Right cardiac atrium (tissue), 5 donors: ENCODE results near the gene VSTM2L. TPM values are rescaled to one million over a fixed set of nuclear protein-coding genes. Genes with fewer than 3 reads are reported as not detected.

Source experiments
- ATAC-seq, 2 donors: fragments of 200-7000 bp; cut with Tn5 transposase; one replicate each; pipeline versions ENCODE4 v1.8.0 to v1.9.1; 2020; ENCODE audit warnings: moderate library complexity in 2 of 2, mild to moderate bottlenecking in 1 of 2
- DNase-seq, 3 donors: peaks; one replicate each; pipeline ENCODE4 v3.0.0-alpha.2; 2020
- H3K27ac ChIP-seq: one replicate; pipeline ENCODE4 v1.5.1; 2013; ENCODE audit warnings: mild to moderate bottlenecking, low read length, control low read depth, moderate library complexity
- H3K27me3 ChIP-seq: one replicate; pipeline ENCODE4 v1.6.1; 2013; ENCODE audit not compliant: control insufficient read depth, insufficient read depth
- H3K4me1 ChIP-seq: one replicate; pipeline ENCODE4 v1.6.1; 2013; ENCODE audit warnings: low read length; ENCODE audit not compliant: control insufficient read depth, insufficient read depth
- H3K4me3 ChIP-seq: one replicate; pipeline ENCODE4 v1.5.1; 2013; ENCODE audit warnings: low read length, control low read depth
- H3K9me3 ChIP-seq: one replicate; pipeline ENCODE4 v1.6.1; 2013; ENCODE audit warnings: low read length; ENCODE audit not compliant: control insufficient read depth
- WGBS: extraction: QIAGEN DNeasy Blood & Tissue Kit; methylation state at CpG from one replicate; pipeline ENCODE4 v1.1.7; 2013; 5-methylcytosine and 5-hydroxymethylcytosine counted together
- intact Hi-C, 4 donors: fragments of 100-400 bp; cut with DNase I; formaldehyde crosslinking; loops; one replicate each; pipeline versions ENCODE4 v1.11.0 to v1.14.0; 2022 to 2023
- polyA plus RNA-seq: library from polyadenylated mRNA; stranded (reverse); fragments of 200-250 nt; gene quantifications from one replicate; pipeline ENCODE4 v1.2.3, GENCODE V29; 2013
- total RNA-seq, 4 donors: library from RNA; stranded (reverse); fragmentation: NEBNext Ultra II Directional; extraction: Animal tissue kit (Norgen Biotek cat#: 25700); gene quantifications; one replicate each; pipeline ENCODE4 v1.2.1, GENCODE V29; 2021
- donor health status: healthy with polysubstance abuse.
- donor health status: DM: no; HTN: yes; CAD: no.
- donor health status: DM: no; HTN: no; CAD: no.
- donor health status: DM: no; HTN: yes; CAD: no; lungs with severe emphysema.
- donor health status: DM: yes; HTN: yes; CAD: no.

Gene VSTM2L
- total and polyA plus RNA-seq, 5 donors = 120 to 164 (median 124) TPM

DNA sequence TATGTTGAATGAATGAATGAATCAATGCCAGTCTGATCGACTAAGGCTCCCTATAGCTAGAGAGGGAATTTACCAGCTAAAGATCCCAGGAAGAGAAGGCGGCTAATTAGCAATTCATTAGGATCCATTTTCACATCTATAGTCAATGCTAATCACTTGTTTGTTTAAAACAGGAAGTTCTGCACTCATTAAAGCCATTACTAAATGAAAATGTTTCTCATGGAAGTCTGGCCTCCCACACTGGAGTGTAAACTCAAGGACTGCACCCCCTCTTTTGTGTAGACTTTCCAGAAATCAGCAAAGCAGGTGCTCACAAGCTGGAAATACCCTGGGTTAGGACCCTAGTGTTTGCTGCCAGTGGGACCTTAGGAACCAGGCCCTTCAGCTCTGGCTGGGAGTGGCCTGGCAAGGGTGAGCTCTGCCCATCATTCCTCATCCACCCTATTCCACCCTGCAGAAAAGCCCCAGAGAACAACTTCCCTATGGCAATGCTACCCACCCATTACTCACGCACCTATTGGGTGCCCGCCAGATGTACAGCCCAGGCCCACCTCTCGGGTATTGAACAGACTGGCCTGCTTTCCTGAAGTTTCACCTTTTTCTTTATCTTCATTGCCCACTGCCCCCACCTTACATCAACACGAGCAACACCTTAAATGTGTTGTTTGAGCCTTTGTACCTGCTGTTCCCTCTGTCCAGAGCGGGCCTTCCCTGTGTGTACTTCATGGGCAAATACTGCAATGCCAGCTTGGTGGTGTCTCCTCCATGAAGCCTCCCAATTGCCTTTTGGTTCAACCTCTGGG is 69.5 kb downstream of the VSTM2L start:
- Histone ChIP-seq H3K4me1 (no peaks in the 10 kb centered on the region), H3K27ac (no peak overlapping the region), H3K27me3 (no peaks in the 10 kb centered on the region), H3K4me3 (no peak overlapping the region), H3K9me3 (no peaks in the 10 kb centered on the region)
- ATAC-seq = no peak
- no peak for DNase-seq
- 86% methylated on average over 7 of the region's 7 CpGs for WGBS
- intact Hi-C loops = no loop called here

DNA sequence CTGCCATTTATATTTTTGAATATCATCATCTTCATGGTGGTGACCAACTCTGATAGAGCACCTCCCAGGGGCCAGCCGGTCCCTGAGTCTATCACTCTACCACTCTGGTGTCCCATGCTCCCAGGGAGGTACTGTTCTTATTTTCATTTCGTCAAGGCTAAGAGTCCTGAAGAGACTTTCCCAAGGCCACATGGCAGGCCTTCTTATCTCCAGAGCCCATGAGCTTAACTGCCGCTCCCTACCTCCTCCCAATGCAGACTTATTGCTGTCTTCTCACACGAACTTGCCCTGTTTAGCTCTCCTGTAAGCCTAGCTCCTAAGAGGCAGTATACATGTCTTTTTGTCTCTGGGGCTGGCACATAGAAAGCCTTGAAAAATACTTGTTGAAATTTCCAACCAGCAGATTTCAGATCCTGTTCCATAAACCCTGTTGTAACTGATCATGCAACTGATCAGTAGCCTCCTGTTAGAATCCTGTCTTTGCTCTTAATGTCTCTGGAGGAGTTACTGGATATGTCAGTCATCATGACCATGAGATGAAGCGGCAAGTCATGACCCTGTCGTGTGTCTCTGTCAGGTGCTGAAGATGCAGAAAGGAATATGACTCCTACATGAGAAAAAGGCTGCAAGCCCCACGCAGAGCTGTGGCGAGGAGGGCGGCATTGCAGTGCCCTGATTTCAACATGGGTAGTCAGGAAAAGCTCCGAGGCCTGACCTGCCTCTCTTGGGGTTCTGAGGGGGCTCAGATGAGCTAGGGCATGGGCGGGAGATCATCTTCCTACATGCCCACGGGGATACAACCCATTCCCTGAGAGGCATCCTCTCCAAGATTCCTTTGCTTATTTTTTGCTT is 70.4 kb downstream of the VSTM2L start:
- Histone ChIP-seq H3K4me1 (no peaks in the 10 kb centered on the region), H3K27ac (no peak overlapping the region), H3K27me3 (no peaks in the 10 kb centered on the region), H3K4me3 (no peak overlapping the region), H3K9me3 (no peaks in the 10 kb centered on the region)
- WGBS = 83% methylated on average over 12 of the region's 12 CpGs
- no peak for ATAC-seq
- intact Hi-C loops = no loop called here
- no peak for DNase-seq

DNA sequence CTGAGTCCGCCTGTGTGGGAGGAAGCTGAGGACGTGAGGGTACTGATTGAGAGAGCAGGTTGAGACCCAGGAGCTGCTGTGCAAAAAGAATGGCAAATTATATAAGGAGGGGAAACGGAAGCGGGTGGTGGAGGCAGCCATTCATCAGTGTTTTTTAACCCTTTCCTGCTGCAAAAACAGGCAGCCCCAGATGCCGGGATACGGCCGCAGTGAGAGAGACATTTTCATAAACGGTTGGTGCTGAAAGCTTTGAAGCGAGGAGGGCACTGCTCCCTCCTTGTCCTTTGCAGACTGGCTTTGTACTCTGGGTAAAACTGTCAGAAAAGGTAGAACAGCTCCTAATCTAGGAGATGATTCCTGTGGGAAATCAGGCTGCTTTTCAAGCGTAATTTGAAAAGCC is 74.0 kb downstream of the VSTM2L start:
- no peaks in the 10 kb centered on the region for H3K9me3 ChIP-seq
- intact Hi-C loops = no loop called here
- no peak overlapping the region for H3K4me3 ChIP-seq
- no peak overlapping the region for H3K27ac ChIP-seq
- H3K27me3 ChIP-seq = no peaks in the 10 kb centered on the region
- ATAC-seq (no peak), DNase-seq (no peak)
- 34% methylated on average over 10 of the region's 10 CpGs for WGBS
- no peaks in the 10 kb centered on the region for H3K4me1 ChIP-seq

DNA sequence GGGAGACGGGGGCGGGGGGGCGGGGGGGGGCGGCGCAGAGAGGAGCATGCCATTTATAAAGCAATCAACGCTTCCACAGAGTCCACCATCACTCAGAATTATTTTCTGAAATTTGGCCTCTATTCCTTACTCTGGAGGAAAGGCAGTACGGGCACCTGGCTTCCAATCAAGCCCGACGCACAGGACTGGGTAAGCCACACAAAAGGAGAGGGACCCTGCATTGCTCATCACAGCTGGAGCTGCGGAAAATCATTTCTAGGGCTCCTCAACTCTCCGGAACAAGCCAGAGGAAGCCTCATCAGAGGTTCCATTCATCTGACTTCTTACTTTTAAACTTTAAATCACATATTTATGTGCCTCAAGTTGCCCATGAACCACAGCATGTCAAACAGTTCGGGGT is 74.4 kb downstream of the VSTM2L start:
- no peaks in the 10 kb centered on the region for H3K9me3 ChIP-seq
- no peak overlapping the region for H3K4me3 ChIP-seq
- ATAC-seq (no peak), DNase-seq (no peak)
- 22% methylated on average over 12 of the region's 12 CpGs for WGBS
- intact Hi-C loops = no loop called here
- H3K27ac ChIP-seq = no peak overlapping the region
- no peaks in the 10 kb centered on the region for H3K4me1 ChIP-seq
- no peaks in the 10 kb centered on the region for H3K27me3 ChIP-seq

DNA sequence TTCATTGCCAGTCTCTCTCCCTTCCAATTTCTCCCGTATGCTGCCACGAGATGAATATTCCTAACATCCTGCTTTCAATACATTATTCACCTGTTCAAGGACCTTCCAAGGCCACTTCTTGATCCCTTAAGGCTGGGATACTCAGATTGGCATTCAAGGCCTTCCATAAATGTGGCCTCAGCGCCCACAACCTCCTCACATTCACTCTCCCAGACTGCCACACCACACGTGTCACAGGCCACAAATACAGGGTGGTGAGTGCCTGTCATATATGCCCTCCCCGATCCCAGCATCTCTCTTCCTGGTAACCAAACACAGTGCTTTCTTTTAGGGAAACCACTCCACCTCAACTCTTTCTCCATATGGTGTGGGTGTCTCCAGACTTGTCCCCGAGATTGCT is 74.9 kb downstream of the VSTM2L start:
- intact Hi-C loops = no loop called here
- ATAC-seq (no peak), DNase-seq (no peak)
- H3K4me1 ChIP-seq = no peaks in the 10 kb centered on the region
- H3K27me3 ChIP-seq = no peaks in the 10 kb centered on the region
- no peak overlapping the region for H3K4me3 ChIP-seq
- H3K27ac ChIP-seq = no peak overlapping the region
- 72% methylated on average over 6 of the region's 6 CpGs for WGBS
- H3K9me3 ChIP-seq = no peaks in the 10 kb centered on the region

DNA sequence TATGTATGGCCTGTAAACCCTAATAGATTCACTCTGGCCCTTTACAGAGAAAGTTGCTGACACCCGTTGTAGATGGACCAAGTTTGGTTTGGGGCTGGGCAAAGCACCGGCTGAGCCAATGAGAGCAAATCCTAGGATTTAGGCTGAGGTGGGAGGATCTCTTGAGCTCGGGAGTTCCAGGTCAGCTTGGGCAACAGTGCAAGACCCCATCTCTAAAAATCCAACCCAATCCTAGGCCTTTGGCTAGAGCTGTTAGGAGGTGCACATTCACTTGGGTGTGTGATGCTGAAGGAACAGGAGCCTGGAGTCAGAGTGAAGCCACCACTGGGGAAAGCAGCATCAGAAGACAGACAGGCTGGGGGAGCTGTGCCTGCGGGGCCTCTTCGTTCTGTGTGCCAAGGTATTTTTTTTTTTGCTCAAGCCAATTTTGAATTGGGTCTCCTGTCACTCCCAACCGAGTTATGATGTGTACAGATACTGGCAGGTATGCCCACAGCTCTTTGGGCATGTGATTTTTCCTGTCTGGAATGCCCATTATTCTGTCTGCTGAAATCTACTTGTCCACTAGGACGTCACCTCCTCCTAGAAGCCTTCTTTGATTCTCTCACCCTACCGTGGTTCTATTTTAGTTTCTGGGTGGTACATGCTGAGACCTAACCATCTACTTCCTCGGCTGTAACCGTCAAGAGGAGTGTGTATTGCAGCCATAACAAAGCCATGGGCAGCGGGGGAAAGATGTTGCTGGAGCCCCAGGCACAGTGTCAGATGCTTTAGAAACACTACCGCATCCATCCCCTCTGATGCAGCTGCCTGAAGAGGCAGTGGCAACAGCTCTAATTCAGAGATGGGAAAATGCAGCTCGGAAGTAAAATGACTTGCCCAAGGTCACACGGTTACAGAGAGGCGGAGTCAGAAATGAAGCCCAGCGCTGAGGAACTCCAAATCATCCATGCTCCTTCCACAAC is 76.4 kb downstream of the VSTM2L start:
- intact Hi-C loops = no loop called here
- WGBS = 87% methylated on average over 16 of the region's 16 CpGs
- H3K27ac ChIP-seq = no peak overlapping the region

DNA sequence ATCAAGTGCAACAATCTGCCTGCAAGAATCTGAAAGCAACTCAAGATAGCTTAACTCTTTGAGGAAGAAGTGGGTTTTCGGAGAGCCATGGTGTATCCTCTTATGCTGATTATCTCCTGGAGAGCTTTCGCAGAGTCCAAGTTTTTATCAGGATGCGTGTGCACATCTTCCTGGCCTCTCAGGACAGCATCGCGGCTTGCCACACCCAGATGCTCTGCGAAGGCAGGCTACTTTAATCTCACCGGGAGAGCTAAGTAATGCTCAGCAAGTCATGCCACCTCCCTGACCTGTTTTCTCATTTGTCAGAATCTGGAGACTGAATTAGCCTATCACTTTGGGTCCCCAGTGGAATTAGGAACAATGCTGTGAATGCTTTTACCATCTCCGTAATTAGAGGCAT is 77.5 kb downstream of the VSTM2L start:
- no peak overlapping the region for H3K4me3 ChIP-seq
- 64% methylated on average over 8 of the region's 8 CpGs for WGBS
- no peak for ATAC-seq
- DNase-seq = no peak
- H3K27ac ChIP-seq = no peak overlapping the region
- intact Hi-C loops = no loop called here
- no peaks in the 10 kb centered on the region for H3K27me3 ChIP-seq
- no peaks in the 10 kb centered on the region for H3K9me3 ChIP-seq
- peaks cover 9% of the 10 kb centered on the region for H3K4me1 ChIP-seq

More for the DNA sequence above, 76.4 kb downstream of the VSTM2L start:
- ATAC-seq (no peak), DNase-seq (no peak)
- Histone ChIP-seq H3K4me3 (no peak overlapping the region), H3K9me3 (no peaks in the 10 kb centered on the region), H3K4me1 (peaks cover 6% of the 10 kb centered on the region), H3K27me3 (no peaks in the 10 kb centered on the region)

DNA sequence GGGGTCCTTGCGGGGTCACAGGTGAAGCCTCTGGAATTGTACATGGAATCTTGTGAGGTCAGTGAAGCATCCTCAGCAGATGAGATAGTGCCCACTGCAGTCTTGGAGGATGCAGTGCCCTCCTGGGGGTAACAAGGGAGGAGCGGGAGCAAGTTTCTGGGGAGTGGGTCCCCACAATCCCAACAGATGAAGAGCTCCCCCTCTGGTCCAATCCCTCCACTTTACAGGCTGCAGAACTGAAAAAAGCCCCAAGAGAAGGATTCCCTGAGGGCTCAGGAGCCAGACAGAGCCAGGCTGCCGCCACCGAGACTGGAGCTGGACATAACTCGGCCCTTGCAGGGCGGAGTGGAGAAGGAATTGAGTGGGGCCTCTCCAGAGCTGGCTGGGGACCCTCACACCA is 77.9 kb downstream of the VSTM2L start:
- WGBS = 92% methylated on average over 6 of the region's 6 CpGs
- H3K4me3 ChIP-seq = no peak overlapping the region
- H3K27ac ChIP-seq = no peak overlapping the region
- ATAC-seq (no peak), DNase-seq (no peak)
- intact Hi-C loops = no loop called here
- H3K9me3 ChIP-seq = no peaks in the 10 kb centered on the region
- H3K4me1 ChIP-seq = peaks cover 9% of the 10 kb centered on the region
- H3K27me3 ChIP-seq = no peaks in the 10 kb centered on the region

DNA sequence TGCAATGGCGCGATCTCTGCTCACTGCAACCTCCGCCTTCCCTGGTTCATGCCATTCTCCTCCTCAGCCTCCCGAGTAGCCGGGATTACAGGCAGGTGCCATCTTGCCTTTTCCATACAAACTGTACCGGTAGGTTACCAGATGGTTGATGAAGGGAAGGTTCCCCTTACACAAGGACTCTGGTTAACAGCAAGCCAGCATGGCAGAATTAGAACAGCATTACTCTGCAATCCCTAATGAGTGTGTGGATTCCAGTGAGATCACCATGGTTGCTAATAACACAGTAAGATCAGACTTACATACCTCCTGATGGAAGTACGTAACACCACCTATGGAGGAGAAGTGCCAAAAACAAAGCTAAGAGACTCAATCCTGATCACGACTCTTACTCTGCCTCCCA is 78.6 kb downstream of the VSTM2L start:
- H3K9me3 ChIP-seq = no peaks in the 10 kb centered on the region

DNA sequence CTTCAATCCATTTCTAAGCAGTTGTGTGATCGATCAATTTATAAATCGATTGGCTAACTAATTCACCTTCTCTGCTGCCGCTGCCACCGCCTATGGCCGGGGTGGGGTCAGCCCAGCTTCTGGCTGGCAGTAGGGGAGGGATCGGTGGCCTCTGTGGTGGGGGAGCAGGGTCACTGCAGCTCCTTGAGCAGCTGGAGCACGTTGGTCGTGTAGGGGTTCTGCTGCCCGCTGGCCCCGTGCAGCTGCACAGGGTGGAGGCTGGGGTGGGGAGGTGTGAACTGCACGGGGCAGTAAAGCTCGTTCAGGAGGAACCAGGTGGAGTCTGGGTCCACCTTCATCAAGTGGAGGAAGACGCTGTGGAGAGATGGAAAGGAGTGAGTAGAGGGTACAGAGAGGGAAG is 80.4 kb downstream of the VSTM2L start:
- no peak overlapping the region for H3K27ac ChIP-seq
- 89% methylated on average over 13 of the region's 13 CpGs for WGBS
- H3K4me3 ChIP-seq = no peak overlapping the region
- DNase-seq = no peak
- H3K27me3 ChIP-seq = no peaks in the 10 kb centered on the region
- peaks cover 13% of the 10 kb centered on the region for H3K4me1 ChIP-seq
- intact Hi-C loops = no loop called here
- no peak for ATAC-seq
- H3K9me3 ChIP-seq = no peaks in the 10 kb centered on the region

More for the DNA sequence above, 78.6 kb downstream of the VSTM2L start:
- Histone ChIP-seq H3K4me3 (no peak overlapping the region), H3K27ac (no peak overlapping the region), H3K27me3 (no peaks in the 10 kb centered on the region), H3K4me1 (peaks cover 9% of the 10 kb centered on the region)
- intact Hi-C loops = no loop called here
- ATAC-seq = no peak
- no peak for DNase-seq
- WGBS = 97% methylated on average over 8 of the region's 8 CpGs
